ENCODE measurements around the gene KIF5A.

- TF ChIP-seq CTCF (IDR thresholded peaks at IDR 0.05) (no peak), EZH2 (IDR thresholded peaks at IDR 0.05; ENCODE audit: borderline replicate concordance, insufficient read depth, low read depth, low read length, poor library complexity, severe bottlenecking) (no peak)
Observed at GRCh38 chr12:57549909-57550640, at the start of gene KIF5A.
